Endodermal cell (in vitro differentiated cells): ENCODE data around the gene GTF2H3. TPM values are rescaled to one million over a fixed set of nuclear protein-coding genes. Genes with fewer than 3 reads are reported as not detected.

Experiments used
- DNase-seq: peaks from one replicate; pipeline ENCODE4 v3.0.0-alpha.2; 2017
- H3K27ac ChIP-seq: 2 replicates; pipeline ENCODE4 v1.5.1; 2013; ENCODE audit warnings: mild to moderate bottlenecking, low read depth, low read length, moderate library complexity
- H3K27me3 ChIP-seq: 2 replicates; pipeline ENCODE4 v1.6.1; 2013; ENCODE audit warnings: mild to moderate bottlenecking, low read length, moderate library complexity; ENCODE audit not compliant: insufficient read depth, control insufficient read depth, poor library complexity, severe bottlenecking
- H3K36me3 ChIP-seq: 2 replicates; pipeline ENCODE4 v1.7.0; 2013; ENCODE audit warnings: mild to moderate bottlenecking, low read length, moderate library complexity; ENCODE audit not compliant: control insufficient read depth, insufficient read depth
- H3K4me1 ChIP-seq: one replicate; pipeline ENCODE4 v1.7.0; 2013; ENCODE audit warnings: low read length; ENCODE audit not compliant: control insufficient read depth, insufficient read depth
- H3K4me3 ChIP-seq: 2 replicates; pipeline ENCODE4 v1.5.1; 2013; ENCODE audit warnings: mild to moderate bottlenecking, low read length, moderate library complexity
- H3K9ac ChIP-seq: 2 replicates; pipeline ENCODE4 v1.6.1; 2013; ENCODE audit warnings: mild to moderate bottlenecking, low read length, moderate library complexity; ENCODE audit not compliant: poor library complexity, severe bottlenecking; ENCODE audit errors: extremely low read depth
- H3K9me3 ChIP-seq: 2 replicates; pipeline ENCODE4 v1.6.1; 2013; ENCODE audit warnings: mild to moderate bottlenecking, low read length, moderate library complexity; ENCODE audit not compliant: control insufficient read depth
- H3K27ac Mint-ChIP-seq: 2 replicates; pipeline ENCODE4 v1.8.0; 2020; ENCODE audit warnings: mixed read lengths
- H3K27me3 Mint-ChIP-seq: 2 replicates; pipeline ENCODE4 v1.8.0; 2021; ENCODE audit warnings: mild to moderate bottlenecking, mixed read lengths; ENCODE audit not compliant: insufficient read depth
- H3K36me3 Mint-ChIP-seq: 2 replicates; pipeline ENCODE4 v1.8.0; 2020; ENCODE audit warnings: low read depth, mixed read lengths
- H3K4me1 Mint-ChIP-seq: 2 replicates; pipeline ENCODE4 v1.8.0; 2020; ENCODE audit warnings: mixed read lengths
- H3K4me3 Mint-ChIP-seq: 2 replicates; pipeline ENCODE4 v1.8.0; 2020; ENCODE audit warnings: mild to moderate bottlenecking, moderate library complexity, mixed read lengths
- H3K9me3 Mint-ChIP-seq: 2 replicates; pipeline ENCODE4 v1.8.0; 2020; ENCODE audit warnings: mild to moderate bottlenecking, mixed read lengths
- WGBS, 2 experiments: methylation state at CpG; one replicate each; pipeline versions ENCODE4 v1.1.5 to v1.1.7; 2013; ENCODE audit warnings: missing lambda C conversion rate in 2 of 2, mixed read lengths in 1 of 2; ENCODE audit not compliant: insufficient coverage in 1 of 2, insufficient read length in 1 of 2; 5-methylcytosine and 5-hydroxymethylcytosine counted together
- total RNA-seq, 2 donors: library from RNA; stranded (reverse); fragmentation: NEBNext Ultra II Directional in 1 of 2; extraction: Animal tissue kit (Norgen Biotek cat#: 25700) in 1 of 2; gene quantifications; 2 replicates in 1 of 2; 3 replicates in 1 of 2; pipeline ENCODE4 v1.2.1, GENCODE V29; 2021
- TF ChIP-seq, protein P1 (sequence below): fragments of 200-600 bp; sonication (generic); conservative IDR thresholded peaks from 2 replicates; pipeline ENCODE4 v1.5.0; 2021; ENCODE audit warnings: antibody characterized with exemption, mild to moderate bottlenecking

Gene GTF2H3
- total RNA-seq, 2 donors from 2014 or later, result 39.4 to 42.5 TPM

DNA sequence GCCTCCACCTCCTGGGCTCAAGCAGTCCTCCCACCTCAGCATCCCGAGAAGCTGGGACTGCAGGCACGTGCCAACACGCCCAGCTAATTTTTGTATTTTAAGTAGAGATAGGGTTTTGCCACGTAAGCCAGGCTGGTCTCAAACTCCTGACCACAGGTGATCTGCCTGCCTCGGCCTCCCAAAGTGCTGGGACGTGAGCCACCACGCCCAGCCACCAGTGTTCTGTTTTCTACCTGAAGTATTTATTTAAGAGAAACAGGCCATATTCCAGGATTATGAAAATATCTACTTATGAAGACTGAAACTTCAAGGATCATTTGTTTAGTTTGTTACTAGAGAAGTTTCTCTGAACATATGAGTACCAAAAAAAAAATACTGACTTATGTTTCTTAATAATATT, 10.3 kb downstream of the GTF2H3 start:
- H3K9me3 ChIP-seq, result no peaks in the 10 kb centered on the region
- no peak overlapping the region for H3K9ac ChIP-seq
- H3K36me3 Mint-ChIP-seq, result peaks cover 40% of the 10 kb centered on the region
- H3K4me3 ChIP-seq, result no peak overlapping the region
- H3K4me1 Mint-ChIP-seq, result no peaks in the 10 kb centered on the region
- no peak overlapping the region for H3K27ac Mint-ChIP-seq
- peaks cover 57% of the 10 kb centered on the region for H3K36me3 ChIP-seq
- H3K4me3 Mint-ChIP-seq, result no peak overlapping the region
- no peaks in the 10 kb centered on the region for H3K9me3 Mint-ChIP-seq
- no peak overlapping the region for H3K27ac ChIP-seq
- no peak for DNase-seq
- no peaks in the 10 kb centered on the region for H3K4me1 ChIP-seq
- TF ChIP-seq, protein P1, sequence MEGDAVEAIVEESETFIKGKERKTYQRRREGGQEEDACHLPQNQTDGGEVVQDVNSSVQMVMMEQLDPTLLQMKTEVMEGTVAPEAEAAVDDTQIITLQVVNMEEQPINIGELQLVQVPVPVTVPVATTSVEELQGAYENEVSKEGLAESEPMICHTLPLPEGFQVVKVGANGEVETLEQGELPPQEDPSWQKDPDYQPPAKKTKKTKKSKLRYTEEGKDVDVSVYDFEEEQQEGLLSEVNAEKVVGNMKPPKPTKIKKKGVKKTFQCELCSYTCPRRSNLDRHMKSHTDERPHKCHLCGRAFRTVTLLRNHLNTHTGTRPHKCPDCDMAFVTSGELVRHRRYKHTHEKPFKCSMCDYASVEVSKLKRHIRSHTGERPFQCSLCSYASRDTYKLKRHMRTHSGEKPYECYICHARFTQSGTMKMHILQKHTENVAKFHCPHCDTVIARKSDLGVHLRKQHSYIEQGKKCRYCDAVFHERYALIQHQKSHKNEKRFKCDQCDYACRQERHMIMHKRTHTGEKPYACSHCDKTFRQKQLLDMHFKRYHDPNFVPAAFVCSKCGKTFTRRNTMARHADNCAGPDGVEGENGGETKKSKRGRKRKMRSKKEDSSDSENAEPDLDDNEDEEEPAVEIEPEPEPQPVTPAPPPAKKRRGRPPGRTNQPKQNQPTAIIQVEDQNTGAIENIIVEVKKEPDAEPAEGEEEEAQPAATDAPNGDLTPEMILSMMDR, result no peak
- no peaks in the 10 kb centered on the region for H3K27me3 Mint-ChIP-seq
- no peaks in the 10 kb centered on the region for H3K27me3 ChIP-seq
- 95 to 96% methylated on average over 6 to 7 of the region's 7 CpGs for WGBS, 2 experiments

DNA sequence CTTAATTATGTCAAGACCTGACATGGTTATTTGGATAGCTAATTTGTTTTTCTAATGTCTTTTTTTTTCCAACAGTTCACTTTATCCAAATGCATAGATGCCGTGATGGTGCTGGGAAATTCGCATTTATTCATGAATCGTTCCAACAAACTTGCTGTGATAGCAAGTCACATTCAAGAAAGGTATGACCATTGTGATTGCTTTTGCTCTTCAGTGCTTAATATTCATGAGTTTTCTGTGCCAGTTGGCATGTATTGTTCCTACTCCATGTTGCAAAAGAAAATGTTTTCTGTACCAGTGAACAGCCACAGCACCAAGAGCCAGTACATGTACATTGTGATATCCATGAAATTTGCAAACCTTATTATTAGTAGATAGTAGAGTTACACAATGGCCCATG, 11.8 kb downstream of the GTF2H3 start:
- H3K36me3 ChIP-seq, result peaks cover 69% of the 10 kb centered on the region
- TF ChIP-seq, protein P1, result no peak
- H3K27me3 Mint-ChIP-seq, result no peaks in the 10 kb centered on the region
- WGBS, 2 experiments, result 100% methylated on average over 3 of the region's 3 CpGs
- no peaks in the 10 kb centered on the region for H3K4me1 Mint-ChIP-seq
- H3K4me3 Mint-ChIP-seq, result no peak overlapping the region
- H3K36me3 Mint-ChIP-seq, result peaks cover 44% of the 10 kb centered on the region
- H3K9me3 ChIP-seq, result no peaks in the 10 kb centered on the region
- no peaks in the 10 kb centered on the region for H3K4me1 ChIP-seq
- no peaks in the 10 kb centered on the region for H3K27me3 ChIP-seq
- DNase-seq, result no peak
- H3K27ac ChIP-seq, result no peak overlapping the region
- H3K4me3 ChIP-seq, result no peak overlapping the region
- no peak overlapping the region for H3K9ac ChIP-seq
- H3K27ac Mint-ChIP-seq, result no peak overlapping the region
- H3K9me3 Mint-ChIP-seq, result no peaks in the 10 kb centered on the region

DNA sequence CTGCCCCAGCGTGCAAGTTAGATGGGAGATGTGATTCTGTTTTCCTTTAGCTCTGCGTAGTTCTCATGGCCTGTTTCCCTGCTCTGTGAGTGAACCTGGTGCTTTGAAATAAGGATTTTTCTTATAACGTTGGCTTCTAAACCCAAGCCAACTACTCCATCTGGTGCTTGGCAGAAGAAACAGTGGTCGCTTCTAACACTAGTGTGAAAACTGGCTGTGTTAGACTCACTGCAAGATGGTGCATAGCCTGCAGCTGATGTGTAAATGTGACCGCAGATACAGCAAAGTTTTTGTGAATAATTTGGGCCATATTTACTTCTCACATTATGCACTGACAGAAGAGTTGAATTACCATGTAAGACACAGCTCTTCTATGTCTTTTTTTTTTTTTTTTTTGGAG, 12.2 kb downstream of the GTF2H3 start:
- peaks cover 49% of the 10 kb centered on the region for H3K36me3 Mint-ChIP-seq
- H3K9me3 ChIP-seq, result no peaks in the 10 kb centered on the region
- DNase-seq, result no peak

More for the DNA sequence above, 12.2 kb downstream of the GTF2H3 start:
- TF ChIP-seq, protein P1, result no peak
- no peaks in the 10 kb centered on the region for H3K4me1 ChIP-seq
- no peaks in the 10 kb centered on the region for H3K27me3 ChIP-seq
- H3K36me3 ChIP-seq, result peaks cover 70% of the 10 kb centered on the region
- 92 to 97% methylated on average over 5 of the region's 5 CpGs for WGBS, 2 experiments
- no peak overlapping the region for H3K27ac ChIP-seq
- Mint-ChIP-seq H3K9me3 (no peaks in the 10 kb centered on the region), H3K27ac (no peak overlapping the region), H3K27me3 (no peaks in the 10 kb centered on the region), H3K4me1 (no peaks in the 10 kb centered on the region), H3K4me3 (no peak overlapping the region)
- H3K9ac ChIP-seq, result no peak overlapping the region
- H3K4me3 ChIP-seq, result no peak overlapping the region
